GM12873 (cell line): Measurements from ENCODE around the gene BCAS3.

Experiments
- CTCF ChIP-seq: IDR thresholded peaks from 2 replicates; pipeline ENCODE4 v1.5.1; 2012; ENCODE audit warnings: low read depth, mild to moderate bottlenecking, moderate library complexity, low read length, control low read depth; ENCODE audit not compliant: insufficient read depth; ENCODE audit errors: missing control alignments

The BCAS3 gene

DNA sequence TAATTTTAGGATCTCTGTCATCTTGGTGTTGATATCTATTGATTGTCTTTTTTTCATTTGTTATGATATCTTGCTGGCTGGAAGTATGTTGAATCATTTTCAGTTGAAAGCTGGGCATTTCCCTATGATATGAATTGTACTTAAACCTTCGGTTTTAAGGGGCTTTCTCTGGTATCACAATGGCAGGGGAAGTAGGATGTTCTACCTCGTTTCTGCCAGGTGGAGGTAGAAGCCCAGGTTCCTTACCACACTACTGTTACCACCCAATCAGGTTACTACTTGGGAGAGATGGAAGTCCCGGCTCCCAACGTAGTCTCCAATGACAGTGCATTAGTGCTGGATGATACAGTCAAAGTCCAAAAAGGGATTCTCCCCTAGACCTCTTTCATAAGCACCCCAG lies 440.3 kb downstream of the BCAS3 start:
- TF ChIP-seq CTCF = no peak

DNA sequence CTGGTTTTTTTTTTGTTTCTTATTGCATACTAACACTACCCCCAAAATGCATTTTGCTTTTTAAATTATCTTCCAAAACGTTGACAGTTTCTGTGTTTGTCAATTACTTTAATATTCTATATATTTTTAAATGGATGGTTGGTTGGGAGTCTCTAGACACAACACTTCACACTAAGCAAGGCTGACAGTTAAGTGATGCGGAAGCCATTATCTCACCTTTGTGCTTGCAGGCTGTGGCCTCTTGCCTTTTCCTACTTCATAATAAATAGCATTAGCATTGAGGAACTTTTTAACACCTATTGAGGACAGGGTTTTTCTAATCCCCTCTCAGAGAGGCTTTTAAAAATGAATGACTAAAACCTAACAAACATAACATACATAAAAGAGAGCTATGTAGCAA lies 441.2 kb downstream of the BCAS3 start:
- no peak for TF ChIP-seq CTCF

GRCh38 chr17:61122326-61122913 lies 444.8 kb downstream of the BCAS3 start:
- TF ChIP-seq CTCF = no peak

- TF ChIP-seq CTCF = no peak
These were observed 446.9 kb downstream of the BCAS3 start for GRCh38 chr17:61124562-61124961.

- TF ChIP-seq CTCF = no peak
These were observed 449.0 kb downstream of the BCAS3 start for GRCh38 chr17:61126473-61127249.

DNA sequence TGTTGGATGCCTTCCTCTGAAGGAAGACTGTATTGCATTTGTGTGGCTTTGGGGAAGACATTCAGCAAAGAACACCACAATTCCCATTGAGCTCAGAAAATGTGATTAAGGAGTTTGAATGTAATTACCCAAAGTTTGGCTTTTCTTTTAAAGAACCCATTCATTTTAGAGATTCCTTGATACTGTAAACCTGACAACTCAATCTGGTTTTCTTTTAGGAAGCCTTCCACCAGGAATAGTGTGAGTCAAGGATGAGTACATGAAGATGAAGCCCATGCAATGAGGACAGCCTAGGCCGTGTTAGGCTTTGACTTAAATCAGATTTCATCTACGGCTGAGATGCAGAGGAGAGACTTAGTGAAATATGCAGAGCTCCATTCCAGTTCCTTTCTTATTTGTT lies 450.3 kb downstream of the BCAS3 start:
- no peak for TF ChIP-seq CTCF

DNA sequence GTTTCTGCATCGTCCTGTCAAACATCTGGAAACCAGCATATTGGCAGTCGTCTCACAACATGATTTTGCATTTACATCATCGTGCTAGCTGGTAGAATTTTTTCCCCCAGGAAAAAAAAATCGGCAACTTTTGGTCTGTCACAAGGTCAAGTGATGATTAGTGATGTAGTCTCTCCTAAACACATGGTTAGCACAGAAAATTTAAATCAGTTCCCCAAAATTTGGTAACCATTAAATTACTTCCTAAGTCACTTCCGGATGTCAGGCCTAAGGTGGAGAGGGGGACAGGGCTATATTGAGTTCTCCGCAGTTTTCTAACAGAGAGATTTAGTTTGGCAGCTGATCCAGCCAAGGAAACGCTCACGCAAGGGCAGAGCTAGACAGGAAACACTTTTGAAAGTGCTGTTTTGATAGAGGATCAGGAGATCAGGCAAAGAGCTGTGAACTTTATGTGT lies 451.0 kb downstream of the BCAS3 start:
- no peak for TF ChIP-seq CTCF
